IMR-90 (cell line): Measurements from ENCODE around the gene PLA2G15. TPM values are rescaled to one million over a fixed set of nuclear protein-coding genes. Genes with fewer than 3 reads are reported as not detected.

ENCODE experiments used
- ATAC-seq: fragments of 200-7000 bp; cut with Tn5 transposase; 2 replicates; pipeline ENCODE4 v1.9.1; 2020; ENCODE audit warnings: low read depth, mild to moderate bottlenecking, moderate library complexity
- BruUV-seq: library from RNA; stranded (reverse); fragments of 400-500 nt; replicated peaks from 2 replicates; lab custom pipeline; 2021; lab: Mats Ljungman, UMichigan
- CTCF ChIA-PET: fragments of 300-600 bp; formaldehyde crosslinking; extraction: SDS; loops from one replicate; lab custom pipeline; 2021; ENCODE audit warnings: antibody characterized with exemption; lab: Yijun Ruan, JAX
- POLR2A ChIA-PET: fragments of 300-600 bp; sonication (Branson Sonifier 250); formaldehyde crosslinking; loops from one replicate; lab custom pipeline; 2022; ENCODE audit warnings: antibody characterized with exemption; ENCODE audit not compliant: unreplicated experiment; lab: Charles Lee
- DNase-seq: peaks from one replicate; pipeline ENCODE4 v3.0.0; 2013
- H2AFZ ChIP-seq: replicated peaks from 2 replicates; pipeline ENCODE3; 2013; ENCODE audit warnings: low read length, mild to moderate bottlenecking; ENCODE audit not compliant: poor library complexity
- H2AK5ac ChIP-seq: 2 replicates; pipeline ENCODE4 v1.6.1; 2013; ENCODE audit warnings: low read depth, low read length, inconsistent platforms
- H2AK9ac ChIP-seq: replicated peaks from 2 replicates; pipeline ENCODE3; 2013; ENCODE audit warnings: mild to moderate bottlenecking, low read depth, low read length, moderate library complexity; ENCODE audit not compliant: poor library complexity
- H2BK120ac ChIP-seq: 2 replicates; pipeline ENCODE4 v1.6.1; 2013; ENCODE audit warnings: low read depth, low read length, inconsistent platforms
- H2BK15ac ChIP-seq: 3 replicates; pipeline ENCODE4 v1.6.1; 2013; ENCODE audit warnings: low read depth, low read length, inconsistent platforms
- H2BK20ac ChIP-seq: 2 replicates; pipeline ENCODE4 v1.6.1; 2013; ENCODE audit warnings: low read depth, mild to moderate bottlenecking, inconsistent platforms, low read length, moderate library complexity
- H2BK5ac ChIP-seq: 2 replicates; pipeline ENCODE4 v1.6.1; 2013; ENCODE audit warnings: mild to moderate bottlenecking, low read depth, low read length, inconsistent platforms; ENCODE audit not compliant: poor library complexity, severe bottlenecking
- H3K14ac ChIP-seq: replicated peaks from 2 replicates; pipeline ENCODE4 v1.6.1; 2013; ENCODE audit warnings: low read depth, low read length, inconsistent platforms
- H3K18ac ChIP-seq: 2 replicates; pipeline ENCODE4 v1.6.1; 2013; ENCODE audit warnings: low read depth, low read length, control low read depth
- H3K23ac ChIP-seq: 2 replicates; pipeline ENCODE4 v1.6.1; 2013; ENCODE audit warnings: low read depth, low read length, inconsistent platforms
- H3K27ac ChIP-seq: 2 replicates; pipeline ENCODE4 v1.5.1; 2013; ENCODE audit warnings: mild to moderate bottlenecking, control low read depth, low read length; ENCODE audit not compliant: insufficient read depth
- H3K27me3 ChIP-seq: 2 replicates; pipeline ENCODE4 v1.6.1; 2013; ENCODE audit warnings: low read length; ENCODE audit not compliant: control insufficient read depth, insufficient read depth
- H3K36me3 ChIP-seq: 2 replicates; pipeline ENCODE4 v1.6.1; 2013; ENCODE audit warnings: low read length, mixed read lengths; ENCODE audit not compliant: control insufficient read depth, insufficient read depth
- H3K4ac ChIP-seq: 2 replicates; pipeline ENCODE4 v1.6.1; 2013; ENCODE audit warnings: low read depth, low read length, inconsistent platforms
- H3K4me1 ChIP-seq: 2 replicates; pipeline ENCODE4 v1.6.1; 2013; ENCODE audit warnings: low read length, mixed read lengths; ENCODE audit not compliant: control insufficient read depth, insufficient read depth
- H3K4me2 ChIP-seq: 2 replicates; pipeline ENCODE4 v1.6.1; 2013; ENCODE audit warnings: low read depth, mild to moderate bottlenecking, control low read depth, low read length, moderate library complexity
- H3K4me3 ChIP-seq: 2 replicates; pipeline ENCODE4 v1.5.1; 2013; ENCODE audit warnings: low read depth, mild to moderate bottlenecking, control low read depth, low read length, moderate library complexity; ENCODE audit not compliant: insufficient read depth
- H3K56ac ChIP-seq: 2 replicates; pipeline ENCODE4 v1.6.1; 2013; ENCODE audit warnings: low read length, inconsistent platforms; ENCODE audit not compliant: insufficient read depth; ENCODE audit errors: extremely low read depth
- H3K79me1 ChIP-seq, 2 experiments: 2 replicates each; pipeline ENCODE4 v1.6.1; 2013; ENCODE audit warnings: low read length in 2 of 2, inconsistent platforms in 1 of 2, low read depth in 1 of 2
- H3K9ac ChIP-seq: 2 replicates; pipeline ENCODE4 v1.6.1; 2013; ENCODE audit warnings: low read depth, low read length, control low read depth
- H3K9me1 ChIP-seq: 2 replicates; pipeline ENCODE4 v1.6.1; 2013; ENCODE audit warnings: low read length, inconsistent platforms; ENCODE audit not compliant: insufficient read depth
- H3K9me3 ChIP-seq: 2 replicates; pipeline ENCODE4 v1.6.1; 2013; ENCODE audit warnings: low read length; ENCODE audit not compliant: control insufficient read depth, insufficient read depth
- H4K20me1 ChIP-seq: 2 replicates; pipeline ENCODE4 v1.6.1; 2013; ENCODE audit warnings: low read length, inconsistent platforms; ENCODE audit not compliant: insufficient read depth
- H4K5ac ChIP-seq: 2 replicates; pipeline ENCODE4 v1.6.1; 2013; ENCODE audit warnings: mild to moderate bottlenecking, low read depth, low read length, control low read depth
- H4K8ac ChIP-seq, 2 experiments: 2 replicates each; pipeline ENCODE4 v1.6.1; 2013; ENCODE audit warnings: low read depth in 2 of 2, low read length in 2 of 2, control low read depth in 1 of 2, inconsistent platforms in 1 of 2
- H4K91ac ChIP-seq: 2 replicates; pipeline ENCODE4 v1.6.1; 2013; ENCODE audit warnings: low read depth, low read length, inconsistent platforms; ENCODE audit not compliant: insufficient read depth
- BHLHE40 ChIP-seq: fragments of 150-350 bp; IDR thresholded peaks from 2 replicates; pipeline ENCODE4 v1.6.1; 2016; ENCODE audit warnings: mild to moderate bottlenecking, low read depth, low read length
- CEBPB ChIP-seq: IDR thresholded peaks from 2 replicates; pipeline ENCODE4 v1.6.1; 2012; ENCODE audit warnings: low read depth, low read length, improper control_type of control experiment
- CHD1 ChIP-seq: IDR thresholded peaks from 2 replicates; pipeline ENCODE4 v1.6.1; 2012; ENCODE audit warnings: low read depth, low read length, improper control_type of control experiment
- FOS ChIP-seq: fragments of 150-350 bp; IDR thresholded peaks from 2 replicates; pipeline ENCODE4 v1.6.1; 2016; ENCODE audit warnings: low read depth, low read length
- MAFK ChIP-seq: IDR thresholded peaks from 2 replicates; pipeline ENCODE4 v1.6.1; 2012; ENCODE audit warnings: low read depth, low read length, improper control_type of control experiment
- MAZ ChIP-seq: IDR thresholded peaks from 2 replicates; pipeline ENCODE4 v1.6.1; 2012; ENCODE audit warnings: low read depth, mild to moderate bottlenecking, low read length, improper control_type of control experiment, moderate library complexity, borderline replicate concordance
- MXI1 ChIP-seq: IDR thresholded peaks from 2 replicates; pipeline ENCODE4 v1.6.1; 2012; ENCODE audit warnings: low read depth, mild to moderate bottlenecking, low read length, moderate library complexity, borderline replicate concordance
- NFE2L2 ChIP-seq: fragments of 150-350 bp; IDR thresholded peaks from 2 replicates; pipeline ENCODE4 v1.6.1; 2016; ENCODE audit warnings: low read depth, mild to moderate bottlenecking, low read length
- POLR2A ChIP-seq: IDR thresholded peaks from 2 replicates; pipeline ENCODE4 v1.6.1; 2012; ENCODE audit warnings: mild to moderate bottlenecking, low read depth, low read length
- RAD21 ChIP-seq: IDR thresholded peaks from 2 replicates; pipeline ENCODE4 v1.6.1; 2012; ENCODE audit warnings: low read length, improper control_type of control experiment
- RCOR1 ChIP-seq: IDR thresholded peaks from 2 replicates; pipeline ENCODE4 v1.6.1; 2012; ENCODE audit warnings: mild to moderate bottlenecking, low read length, improper control_type of control experiment; ENCODE audit not compliant: insufficient replicate concordance
- RFX5 ChIP-seq: IDR thresholded peaks from 2 replicates; pipeline ENCODE4 v1.8.0; 2012; ENCODE audit warnings: low read depth, mild to moderate bottlenecking, low read length, moderate library complexity
- SMC3 ChIP-seq: fragments of 150-350 bp; IDR thresholded peaks from 2 replicates; pipeline ENCODE4 v1.6.1; 2016; ENCODE audit warnings: low read depth, mild to moderate bottlenecking, antibody characterized with exemption, low read length, moderate library complexity
- WGBS, 2 experiments: methylation state at CpG; one replicate each; pipeline versions ENCODE4 v1.1.5 to v1.1.7; 2013; ENCODE audit warnings: missing lambda C conversion rate in 2 of 2; ENCODE audit not compliant: insufficient read length in 1 of 2; ENCODE audit errors: extremely low coverage in 2 of 2; 5-methylcytosine and 5-hydroxymethylcytosine counted together
- dilution Hi-C: fragments of 300-500 bp; cut with HindIII; formaldehyde crosslinking; loops from one replicate; pipeline ENCODE4 v1.14.3; 2018; ENCODE audit warnings: low sequenced_read_pairs; ENCODE audit not compliant: unreplicated experiment
- in situ Hi-C: fragments of 300-500 bp; cut with MboI; formaldehyde crosslinking; loops from 3 replicates; pipeline ENCODE4 v1.14.3; 2019; ENCODE audit warnings: low sequenced_read_pairs, inconsistent platforms, mixed read lengths
- intact Hi-C: fragments of 100-400 bp; cut with micrococcal nuclease; formaldehyde crosslinking; loops from 2 replicates; pipeline ENCODE4 v1.10.0; 2022
- polyA plus RNA-seq, 3 experiments: library from polyadenylated mRNA; depleted of rRNA; stranded (reverse); fragments of >200 nt; gene quantifications; 2 replicates each; pipeline ENCODE4 v1.2.3, GENCODE V29; 2012; ENCODE audit warnings: low replicate concordance in 1 of 3
- total RNA-seq: library from RNA; depleted of rRNA; stranded (reverse); fragments of >200 nt; gene quantifications from 2 replicates; pipeline ENCODE4 v1.2.3, GENCODE V29; 2012
- TF ChIP-seq, protein P1 (sequence below): conservative IDR thresholded peaks from 2 replicates; pipeline ENCODE4 v1.5.1; 2012; ENCODE audit warnings: mild to moderate bottlenecking, low read depth, low read length, improper control_type of control experiment
- TF ChIP-seq, protein P2 (sequence below): fragments of 150-350 bp; IDR thresholded peaks from 2 replicates; pipeline ENCODE4 v1.6.1; 2016; ENCODE audit warnings: low read depth, mild to moderate bottlenecking, low read length, moderate library complexity, borderline replicate concordance
- TF ChIP-seq, protein P3 (sequence below): fragments of 150-350 bp; IDR thresholded peaks from 2 replicates; pipeline ENCODE4 v1.6.1; 2017; ENCODE audit warnings: mild to moderate bottlenecking, antibody characterized with exemption, low read length, low read depth

Gene PLA2G15
- total and polyA plus RNA-seq, 2 of the 4 experiments (the other 2 are of a cell fraction): 19.5 to 31.7 TPM

DNA sequence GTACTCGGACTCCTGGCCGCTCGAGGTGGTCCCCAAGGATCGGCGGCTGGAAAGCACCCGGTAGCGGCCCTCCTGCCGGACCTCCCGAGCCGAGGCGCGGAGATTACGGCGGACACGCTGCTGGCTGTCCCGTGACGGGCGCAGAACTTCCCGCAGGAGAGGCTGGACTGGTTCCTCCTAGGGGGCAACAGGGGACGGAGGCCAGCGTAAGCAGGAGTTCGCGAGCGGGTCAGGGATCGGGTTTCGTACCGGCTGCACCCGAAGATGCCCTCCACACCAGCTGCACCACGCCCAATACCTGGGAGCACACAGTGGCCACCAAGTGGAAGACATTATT lies 65.2 kb downstream of the PLA2G15 start:
- H4K8ac ChIP-seq: peak overlapping the region; percentile 67 to 99
- no peak for TF ChIP-seq RFX5
- TF ChIP-seq MAFK: no peak
- no peak for TF ChIP-seq FOS
- no peak for TF ChIP-seq CHD1
- no peak for TF ChIP-seq MAZ
- TF ChIP-seq POLR2A: no peak
- no peak for TF ChIP-seq BHLHE40
- TF ChIP-seq, protein P1, sequence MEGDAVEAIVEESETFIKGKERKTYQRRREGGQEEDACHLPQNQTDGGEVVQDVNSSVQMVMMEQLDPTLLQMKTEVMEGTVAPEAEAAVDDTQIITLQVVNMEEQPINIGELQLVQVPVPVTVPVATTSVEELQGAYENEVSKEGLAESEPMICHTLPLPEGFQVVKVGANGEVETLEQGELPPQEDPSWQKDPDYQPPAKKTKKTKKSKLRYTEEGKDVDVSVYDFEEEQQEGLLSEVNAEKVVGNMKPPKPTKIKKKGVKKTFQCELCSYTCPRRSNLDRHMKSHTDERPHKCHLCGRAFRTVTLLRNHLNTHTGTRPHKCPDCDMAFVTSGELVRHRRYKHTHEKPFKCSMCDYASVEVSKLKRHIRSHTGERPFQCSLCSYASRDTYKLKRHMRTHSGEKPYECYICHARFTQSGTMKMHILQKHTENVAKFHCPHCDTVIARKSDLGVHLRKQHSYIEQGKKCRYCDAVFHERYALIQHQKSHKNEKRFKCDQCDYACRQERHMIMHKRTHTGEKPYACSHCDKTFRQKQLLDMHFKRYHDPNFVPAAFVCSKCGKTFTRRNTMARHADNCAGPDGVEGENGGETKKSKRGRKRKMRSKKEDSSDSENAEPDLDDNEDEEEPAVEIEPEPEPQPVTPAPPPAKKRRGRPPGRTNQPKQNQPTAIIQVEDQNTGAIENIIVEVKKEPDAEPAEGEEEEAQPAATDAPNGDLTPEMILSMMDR: no peak
- TF ChIP-seq SMC3: no peak
- no peak for TF ChIP-seq RAD21
- TF ChIP-seq NFE2L2: no peak
- TF ChIP-seq, protein P2, sequence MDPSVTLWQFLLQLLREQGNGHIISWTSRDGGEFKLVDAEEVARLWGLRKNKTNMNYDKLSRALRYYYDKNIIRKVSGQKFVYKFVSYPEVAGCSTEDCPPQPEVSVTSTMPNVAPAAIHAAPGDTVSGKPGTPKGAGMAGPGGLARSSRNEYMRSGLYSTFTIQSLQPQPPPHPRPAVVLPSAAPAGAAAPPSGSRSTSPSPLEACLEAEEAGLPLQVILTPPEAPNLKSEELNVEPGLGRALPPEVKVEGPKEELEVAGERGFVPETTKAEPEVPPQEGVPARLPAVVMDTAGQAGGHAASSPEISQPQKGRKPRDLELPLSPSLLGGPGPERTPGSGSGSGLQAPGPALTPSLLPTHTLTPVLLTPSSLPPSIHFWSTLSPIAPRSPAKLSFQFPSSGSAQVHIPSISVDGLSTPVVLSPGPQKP: no peak
- TF ChIP-seq, protein P3, sequence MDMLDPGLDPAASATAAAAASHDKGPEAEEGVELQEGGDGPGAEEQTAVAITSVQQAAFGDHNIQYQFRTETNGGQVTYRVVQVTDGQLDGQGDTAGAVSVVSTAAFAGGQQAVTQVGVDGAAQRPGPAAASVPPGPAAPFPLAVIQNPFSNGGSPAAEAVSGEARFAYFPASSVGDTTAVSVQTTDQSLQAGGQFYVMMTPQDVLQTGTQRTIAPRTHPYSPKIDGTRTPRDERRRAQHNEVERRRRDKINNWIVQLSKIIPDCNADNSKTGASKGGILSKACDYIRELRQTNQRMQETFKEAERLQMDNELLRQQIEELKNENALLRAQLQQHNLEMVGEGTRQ: no peak
- TF ChIP-seq CEBPB: no peak
- no peak for TF ChIP-seq RCOR1
- TF ChIP-seq MXI1: no peak; the same call in 1 of the 2 replicates
- DNase-seq: no peak
- peak overlapping the region; percentile 75 for H4K91ac ChIP-seq
- peak overlapping the region; percentile 87 for H3K23ac ChIP-seq
- no peaks in the 10 kb centered on the region for H3K9me3 ChIP-seq
- ChIA-PET CTCF (interaction anchor here (0.8 to 1.2 kb wide), 3 partner anchors 29 to 46 kb away, joined by 3 to 6 read pairs (median 3); partner anchors contain the start of gene SLC7A6), POLR2A (interaction anchor here (0.6 to 1.0 kb wide), 3 partner anchors 10 to 65 kb away, joined by 3 to 5 read pairs (median 3); partner anchors contain the start of gene PLA2G15)
- peak overlapping the region; percentile 50; the same call in 1 of the 2 replicates for H3K18ac ChIP-seq
- peaks cover 15% of the 10 kb centered on the region for H3K36me3 ChIP-seq
- H3K4ac ChIP-seq: peak overlapping the region; percentile 84
- dilution Hi-C loops: no loop called here
- H3K27ac ChIP-seq: peak overlapping the region; percentile 89
- intact Hi-C loops: loop anchor here (2.0 to 5.0 kb wide), 2 partner anchors 18 to 43 kb away; no protein-coding TSS in a partner anchor
- H3K56ac ChIP-seq: peak overlapping the region; percentile 92
- peak overlapping the region; percentile 97 for H3K4me3 ChIP-seq
- H4K20me1 ChIP-seq: peaks cover 11% of the 10 kb centered on the region; the same call in 1 of the 2 replicates
- 0 out of 2 replicates have a peak overlapping the region, but pooled peaks have one; percentile 21 for H2BK120ac ChIP-seq
- ATAC-seq: peak; percentile 49
- H2BK5ac ChIP-seq: peak overlapping the region; percentile 59
- H2BK20ac ChIP-seq: no peak overlapping the region
- H3K4me1 ChIP-seq: peaks cover 9% of the 10 kb centered on the region
- no peaks in the 10 kb centered on the region; the same call in 1 of the 2 replicates for H3K9me1 ChIP-seq
- peak overlapping the region; percentile 85 for H3K9ac ChIP-seq
- 1% methylated on average over 22 of the region's 29 CpGs; no CpG with 5 or more reads in 1 of the 2 experiments for WGBS, 2 experiments
- peak overlapping the region; percentile 12 for H2AK5ac ChIP-seq
- H3K14ac ChIP-seq: peak overlapping the region; percentile 97
- H2BK15ac ChIP-seq: no peak overlapping the region
- H3K4me2 ChIP-seq: peak overlapping the region; percentile 98
- peak overlapping the region; percentile 98 for H2AFZ ChIP-seq
- in situ Hi-C loops: no loop called here
- no peaks in the 10 kb centered on the region for H3K27me3 ChIP-seq
- peaks cover 26 to 67% of the 10 kb centered on the region in 2 experiments for H3K79me1 ChIP-seq
- H4K5ac ChIP-seq: peak overlapping the region; percentile 93
- H2AK9ac ChIP-seq: peak overlapping the region; percentile 98
- BruUV-seq: TSS peak; percentile 74
